Measurements from ENCODE around the gene BDH2. TPM values are rescaled to one million over a fixed set of nuclear protein-coding genes. Genes with fewer than 3 reads are reported as not detected.

Gene BDH2
- polyA plus RNA-seq, 1 donor, result 214 TPM

DNA sequence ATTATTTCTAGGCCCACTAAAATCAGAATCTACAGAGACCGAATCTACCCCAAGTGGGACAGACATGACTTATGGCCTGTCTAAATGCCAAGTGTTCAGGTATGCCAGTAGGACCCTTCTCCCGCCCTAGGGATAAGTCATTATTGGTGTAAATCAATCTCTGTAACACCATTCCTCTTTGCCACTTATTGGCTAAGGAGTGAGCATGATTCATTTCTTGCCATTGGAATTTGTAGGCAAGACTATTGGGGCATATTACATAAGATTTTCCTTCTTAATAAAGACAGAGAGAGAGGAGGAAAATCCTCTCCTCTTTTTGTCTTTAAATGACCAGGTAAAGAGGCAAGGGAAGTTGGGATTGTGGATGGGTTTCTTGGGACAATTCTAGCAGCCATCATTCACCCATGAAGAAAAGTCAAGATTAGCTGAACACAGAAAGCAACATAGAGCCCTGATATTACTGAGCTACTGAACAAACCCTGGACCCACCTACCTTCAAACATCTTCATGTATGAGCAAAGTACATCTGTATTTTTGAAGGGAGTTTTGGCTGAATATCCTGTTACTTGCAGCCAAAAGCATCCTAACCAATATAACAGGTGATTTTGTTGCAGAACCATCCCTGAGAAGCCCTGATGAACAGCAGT lies 25.7 kb downstream of the BDH2 start:
- Histone ChIP-seq H3K27ac (ENCODE audit: low read length) (no peak overlapping the region), H3K36me3 (ENCODE audit: control insufficient read depth, insufficient read depth, low read length) (no peaks in the 10 kb centered on the region), H3K4me1 (ENCODE audit: control insufficient read depth, insufficient read depth, low read length) (peaks cover 2% of the 10 kb centered on the region), H3K9me3 (ENCODE audit: control insufficient read depth, low read depth, low read length) (no peaks in the 10 kb centered on the region), H3K27me3 (ENCODE audit: control insufficient read depth, insufficient read depth, low read length) (no peaks in the 10 kb centered on the region), H3K4me3 (ENCODE audit: low read length) (no peak overlapping the region)
- DNase-seq, result no peak
- WGBS (ENCODE audit: insufficient coverage, low lambda C conversion rate), result 100% methylated on average over 1 of the region's 2 CpGs

DNA sequence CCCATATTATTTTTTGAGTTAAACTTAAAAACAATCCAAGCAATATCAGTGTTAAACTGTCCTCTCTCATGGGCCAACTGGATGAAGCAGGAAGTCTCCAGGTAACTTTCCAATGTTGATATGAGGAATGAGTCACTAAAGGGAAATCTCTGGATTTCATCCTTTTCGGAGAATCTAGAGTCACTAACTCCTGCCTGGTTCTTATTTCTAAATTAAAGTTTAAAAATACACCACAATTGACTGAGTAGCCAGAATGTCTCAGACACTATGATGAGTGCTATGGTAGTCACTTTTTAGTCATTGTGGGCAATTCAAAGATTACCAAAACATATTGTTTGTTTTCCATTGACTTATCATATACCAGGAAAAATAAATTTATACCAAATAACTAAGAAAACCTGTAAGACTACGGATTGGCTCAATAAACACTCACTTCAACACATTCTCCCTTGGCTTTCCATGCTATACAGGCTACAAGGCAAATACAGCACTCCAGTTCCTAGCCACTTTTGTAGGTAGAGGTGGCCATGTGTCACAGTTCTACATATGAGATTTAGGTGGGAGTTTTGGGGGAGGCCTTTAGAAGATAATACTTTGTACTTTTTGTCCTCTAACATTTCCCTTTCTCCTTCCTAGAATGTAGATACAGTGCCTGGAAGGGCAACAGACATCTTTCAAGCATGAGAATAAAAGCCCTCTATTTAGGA lies 31.6 kb downstream of the BDH2 start:
- H3K9me3 ChIP-seq (ENCODE audit: control insufficient read depth, low read depth, low read length), result no peaks in the 10 kb centered on the region
- no peaks in the 10 kb centered on the region for H3K27me3 ChIP-seq (ENCODE audit: control insufficient read depth, insufficient read depth, low read length)
- WGBS (ENCODE audit: insufficient coverage, low lambda C conversion rate), result no CpG with 5 or more reads among the region's 2 CpGs
- H3K4me1 ChIP-seq (ENCODE audit: control insufficient read depth, insufficient read depth, low read length), result no peaks in the 10 kb centered on the region
- H3K36me3 ChIP-seq (ENCODE audit: control insufficient read depth, insufficient read depth, low read length), result no peaks in the 10 kb centered on the region
- no peak overlapping the region for H3K4me3 ChIP-seq (ENCODE audit: low read length)
- H3K27ac ChIP-seq (ENCODE audit: low read length), result no peak overlapping the region
- DNase-seq, result no peak

DNA sequence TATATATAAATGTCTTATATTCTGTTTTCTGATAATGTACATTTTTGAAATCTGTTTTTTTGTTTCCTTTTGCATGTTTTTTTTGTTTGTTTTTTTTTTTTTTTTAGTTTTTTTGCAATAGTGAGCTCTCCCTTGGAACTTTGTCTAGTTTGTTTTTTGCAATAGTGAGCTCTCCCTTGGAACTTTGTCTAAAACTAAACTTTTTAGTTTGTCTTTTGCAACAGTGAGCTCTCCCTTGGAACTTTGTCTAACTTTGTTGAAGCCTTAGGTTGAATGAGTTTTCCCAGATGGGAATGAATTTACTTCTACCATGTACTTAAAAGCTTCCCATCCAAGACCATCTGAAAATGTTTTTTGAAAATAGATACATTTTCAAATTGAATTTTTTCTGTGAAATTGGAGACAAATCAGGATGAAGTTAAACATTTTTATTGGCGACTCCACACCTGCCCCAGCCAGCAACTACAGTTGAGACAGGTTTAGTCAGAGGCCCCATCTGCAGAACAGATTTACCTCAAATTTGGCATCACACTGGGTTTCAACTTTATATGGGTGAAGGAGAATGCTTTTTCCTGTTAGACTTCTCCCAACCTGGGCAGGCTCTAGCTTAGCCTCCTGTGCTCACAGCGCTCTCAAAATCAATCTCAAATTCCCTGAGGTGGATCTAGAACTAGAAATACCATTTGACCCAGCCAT lies 39.0 kb downstream of the BDH2 start:
- H3K27me3 ChIP-seq (ENCODE audit: control insufficient read depth, insufficient read depth, low read length), result no peaks in the 10 kb centered on the region
- no peak for DNase-seq
- no peaks in the 10 kb centered on the region for H3K4me1 ChIP-seq (ENCODE audit: control insufficient read depth, insufficient read depth, low read length)
- WGBS (ENCODE audit: insufficient coverage, low lambda C conversion rate), result 100% methylated on average over 1 of the region's 2 CpGs
- H3K27ac ChIP-seq (ENCODE audit: low read length), result no peak overlapping the region
- H3K4me3 ChIP-seq (ENCODE audit: low read length), result no peak overlapping the region
- H3K36me3 ChIP-seq (ENCODE audit: control insufficient read depth, insufficient read depth, low read length), result no peaks in the 10 kb centered on the region
- H3K9me3 ChIP-seq (ENCODE audit: control insufficient read depth, low read depth, low read length), result no peaks in the 10 kb centered on the region

DNA sequence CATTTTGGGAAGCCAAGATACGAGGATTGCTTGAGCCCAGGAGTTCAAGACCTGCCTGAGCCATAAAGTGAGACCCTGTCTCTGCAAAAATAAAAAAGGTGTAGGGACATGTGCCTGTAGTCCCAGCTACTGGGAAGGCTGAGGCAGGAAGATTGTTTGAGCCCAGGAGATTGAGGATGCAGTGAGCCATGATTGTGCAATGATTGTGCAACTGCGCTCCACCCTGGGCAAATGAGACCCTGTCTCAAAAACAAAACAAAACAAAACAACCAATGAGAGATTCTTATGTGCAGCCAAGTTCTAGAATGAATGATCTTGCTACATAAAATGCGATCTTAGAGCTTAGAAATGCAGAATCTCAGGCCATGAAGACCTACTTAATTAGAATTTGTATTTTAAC lies 45.6 kb downstream of the BDH2 start:
- Histone ChIP-seq H3K4me3 (ENCODE audit: low read length) (no peak overlapping the region), H3K27me3 (ENCODE audit: control insufficient read depth, insufficient read depth, low read length) (no peaks in the 10 kb centered on the region), H3K36me3 (ENCODE audit: control insufficient read depth, insufficient read depth, low read length) (no peaks in the 10 kb centered on the region), H3K4me1 (ENCODE audit: control insufficient read depth, insufficient read depth, low read length) (no peaks in the 10 kb centered on the region), H3K27ac (ENCODE audit: low read length) (no peak overlapping the region), H3K9me3 (ENCODE audit: control insufficient read depth, low read depth, low read length) (no peaks in the 10 kb centered on the region)
- WGBS (ENCODE audit: insufficient coverage, low lambda C conversion rate), result no CpG with 5 or more reads among the region's 3 CpGs
- DNase-seq, result no peak

DNA sequence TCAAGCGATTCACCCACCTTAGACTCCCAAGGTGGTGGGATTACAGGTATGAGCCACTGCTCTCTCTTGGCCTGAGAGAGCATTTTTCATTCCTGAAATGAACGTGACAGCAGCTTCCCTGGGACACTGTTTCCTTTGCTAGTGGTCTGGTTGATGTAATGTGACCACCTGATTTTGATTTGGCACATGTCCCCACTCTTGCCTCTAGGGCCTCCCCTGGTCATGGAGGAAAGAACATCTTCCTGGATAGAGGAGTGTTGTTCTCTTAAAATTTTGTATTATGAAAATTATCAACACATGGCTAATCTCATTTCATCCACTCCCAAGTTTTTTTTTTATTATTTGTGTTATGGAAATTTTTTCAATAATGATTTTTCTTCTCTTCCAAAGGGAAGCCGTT lies 46.9 kb downstream of the BDH2 start:
- Histone ChIP-seq H3K36me3 (ENCODE audit: control insufficient read depth, insufficient read depth, low read length) (no peaks in the 10 kb centered on the region), H3K4me1 (ENCODE audit: control insufficient read depth, insufficient read depth, low read length) (no peaks in the 10 kb centered on the region), H3K9me3 (ENCODE audit: control insufficient read depth, low read depth, low read length) (no peaks in the 10 kb centered on the region), H3K4me3 (ENCODE audit: low read length) (no peak overlapping the region), H3K27me3 (ENCODE audit: control insufficient read depth, insufficient read depth, low read length) (no peaks in the 10 kb centered on the region), H3K27ac (ENCODE audit: low read length) (no peak overlapping the region)
- no peak for DNase-seq
- WGBS (ENCODE audit: insufficient coverage, low lambda C conversion rate), result no CpG with 5 or more reads among the region's 3 CpGs

DNA sequence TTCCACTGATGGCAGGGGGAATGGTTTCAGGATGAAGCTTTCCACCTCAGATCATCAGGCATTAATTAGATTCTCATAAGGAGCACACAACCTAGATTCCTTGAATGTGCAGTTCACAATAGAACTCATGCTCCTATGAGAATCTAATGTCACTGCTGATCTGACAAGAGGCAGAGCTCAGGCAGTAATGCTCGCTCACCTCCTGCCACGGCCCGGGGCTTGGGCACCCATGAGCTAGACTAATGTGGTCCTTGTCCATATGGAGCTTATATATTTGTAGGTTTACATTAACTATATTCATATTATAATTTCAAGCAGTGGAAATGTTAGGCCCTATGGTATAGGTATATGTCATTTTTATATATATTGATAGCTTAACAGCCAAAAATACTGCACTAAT lies 47.5 kb downstream of the BDH2 start:
- no peak overlapping the region for H3K27ac ChIP-seq (ENCODE audit: low read length)
- H3K27me3 ChIP-seq (ENCODE audit: control insufficient read depth, insufficient read depth, low read length), result no peaks in the 10 kb centered on the region

DNA sequence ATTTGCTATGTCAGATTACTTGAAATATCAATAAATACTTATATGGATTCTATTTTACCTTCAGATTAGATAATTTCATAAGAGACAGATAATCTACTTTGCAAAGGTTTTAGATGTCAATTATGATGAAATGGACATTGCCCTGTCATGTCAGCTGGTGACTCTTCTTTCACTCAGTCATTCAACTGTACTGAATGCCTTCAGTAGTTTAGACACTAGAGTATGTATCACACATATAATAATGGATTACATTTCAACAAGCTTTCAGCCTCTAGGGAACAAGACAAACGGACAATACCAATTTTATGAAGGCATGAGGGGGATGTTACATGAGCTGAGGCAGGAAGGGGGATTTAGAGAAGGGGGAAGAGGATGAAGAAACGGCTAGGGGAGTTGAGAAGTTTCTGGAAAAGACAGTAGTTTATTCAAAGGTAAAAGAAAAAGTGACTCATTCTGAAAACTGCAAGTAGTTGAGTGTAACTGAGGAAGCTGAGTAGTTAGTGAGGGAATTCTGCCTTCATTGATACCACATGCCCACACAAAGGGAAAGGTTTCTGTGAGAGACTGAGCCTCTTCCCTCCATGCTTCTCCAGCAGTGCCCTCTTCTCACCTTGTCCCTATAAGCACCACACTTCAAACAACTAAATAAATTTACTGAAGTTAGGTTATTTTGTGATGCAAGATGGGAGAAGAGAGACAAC lies 48.7 kb downstream of the BDH2 start:
- 80% methylated on average over 1 of the region's 2 CpGs for WGBS (ENCODE audit: insufficient coverage, low lambda C conversion rate)
- Histone ChIP-seq H3K4me1 (ENCODE audit: control insufficient read depth, insufficient read depth, low read length) (no peaks in the 10 kb centered on the region), H3K36me3 (ENCODE audit: control insufficient read depth, insufficient read depth, low read length) (no peaks in the 10 kb centered on the region), H3K27ac (ENCODE audit: low read length) (no peak overlapping the region), H3K4me3 (ENCODE audit: low read length) (no peak overlapping the region), H3K9me3 (ENCODE audit: control insufficient read depth, low read depth, low read length) (no peaks in the 10 kb centered on the region), H3K27me3 (ENCODE audit: control insufficient read depth, insufficient read depth, low read length) (no peaks in the 10 kb centered on the region)
- DNase-seq, result no peak

More for the DNA sequence above, 47.5 kb downstream of the BDH2 start:
- Histone ChIP-seq H3K4me3 (ENCODE audit: low read length) (no peak overlapping the region), H3K9me3 (ENCODE audit: control insufficient read depth, low read depth, low read length) (no peaks in the 10 kb centered on the region), H3K4me1 (ENCODE audit: control insufficient read depth, insufficient read depth, low read length) (no peaks in the 10 kb centered on the region), H3K36me3 (ENCODE audit: control insufficient read depth, insufficient read depth, low read length) (no peaks in the 10 kb centered on the region)
- WGBS (ENCODE audit: insufficient coverage, low lambda C conversion rate), result no CpG with 5 or more reads among the region's 3 CpGs
- no peak for DNase-seq

DNA sequence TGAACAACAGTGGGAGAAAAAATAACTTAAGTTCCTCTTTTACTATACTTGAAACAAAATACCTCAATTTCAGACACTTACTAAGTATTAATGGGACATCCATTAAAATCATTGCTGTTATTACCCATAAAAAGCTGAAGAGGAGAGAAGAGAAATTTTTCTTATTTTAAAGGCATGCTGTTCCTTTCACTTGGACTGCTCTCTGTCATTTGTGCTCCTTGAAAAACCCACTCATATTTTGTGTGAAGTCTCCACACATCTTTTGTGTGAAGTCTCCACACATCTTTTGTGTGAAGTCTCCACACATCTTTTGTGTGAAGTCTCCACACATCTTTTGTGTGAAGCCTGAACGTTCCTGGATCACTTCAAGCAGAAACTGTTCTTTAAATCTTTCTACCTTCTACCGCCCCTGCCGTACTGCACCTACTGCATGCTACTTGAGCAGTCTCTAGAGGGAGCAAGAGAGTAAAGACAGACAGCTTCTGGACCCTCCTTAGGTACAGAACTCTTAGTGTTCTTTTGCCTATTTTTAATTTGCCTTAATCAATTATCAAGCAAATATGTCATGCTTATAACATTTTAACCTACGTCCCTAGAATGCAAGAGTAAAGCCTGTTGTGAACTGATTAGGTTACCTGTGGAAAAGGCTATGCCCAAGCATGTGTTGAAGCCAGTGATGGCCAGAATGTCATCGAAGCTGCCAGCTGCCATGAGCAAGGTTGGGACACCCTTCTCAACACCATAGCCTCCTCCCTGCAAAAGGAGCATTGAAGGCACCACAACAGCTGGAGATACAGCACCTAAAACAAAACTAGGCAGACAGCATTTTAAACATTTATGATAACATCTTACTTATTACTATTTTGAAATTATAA lies 53.0 kb downstream of the BDH2 start:
- Histone ChIP-seq H3K27ac (ENCODE audit: low read length) (no peak overlapping the region), H3K9me3 (ENCODE audit: control insufficient read depth, low read depth, low read length) (no peaks in the 10 kb centered on the region), H3K4me1 (ENCODE audit: control insufficient read depth, insufficient read depth, low read length) (no peaks in the 10 kb centered on the region), H3K36me3 (ENCODE audit: control insufficient read depth, insufficient read depth, low read length) (no peaks in the 10 kb centered on the region), H3K4me3 (ENCODE audit: low read length) (no peak overlapping the region), H3K27me3 (ENCODE audit: control insufficient read depth, insufficient read depth, low read length) (no peaks in the 10 kb centered on the region)
- DNase-seq, result peak; percentile 19 to 37
- 41% methylated on average over 3 of the region's 5 CpGs for WGBS (ENCODE audit: insufficient coverage, low lambda C conversion rate)

DNA sequence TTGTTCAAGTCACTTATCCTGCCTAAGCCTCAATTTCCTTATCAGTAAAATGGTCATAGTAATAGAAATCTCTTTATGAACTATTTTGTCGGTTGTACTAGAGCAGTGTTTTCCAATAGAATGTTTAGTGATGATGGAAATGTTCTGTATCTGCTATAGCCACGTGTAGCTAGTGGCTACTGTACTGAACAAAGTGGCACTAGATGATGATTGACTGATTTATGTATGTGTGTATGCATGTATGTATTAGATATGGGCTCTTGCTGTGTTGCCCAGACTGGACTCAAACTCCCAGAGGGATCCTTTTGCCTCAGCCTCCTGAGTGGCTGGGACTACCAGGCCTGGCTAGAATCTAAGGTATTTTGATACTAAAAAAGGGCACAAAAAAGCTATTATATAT lies 55.5 kb downstream of the BDH2 start:
- H3K27me3 ChIP-seq (ENCODE audit: control insufficient read depth, insufficient read depth, low read length), result no peaks in the 10 kb centered on the region
- H3K36me3 ChIP-seq (ENCODE audit: control insufficient read depth, insufficient read depth, low read length), result no peaks in the 10 kb centered on the region
- no peak overlapping the region for H3K27ac ChIP-seq (ENCODE audit: low read length)
- H3K4me3 ChIP-seq (ENCODE audit: low read length), result no peak overlapping the region
- WGBS (ENCODE audit: insufficient coverage, low lambda C conversion rate), result no CpG with 5 or more reads among the region's 2 CpGs
- H3K9me3 ChIP-seq (ENCODE audit: control insufficient read depth, low read depth, low read length), result no peaks in the 10 kb centered on the region
- no peaks in the 10 kb centered on the region for H3K4me1 ChIP-seq (ENCODE audit: control insufficient read depth, insufficient read depth, low read length)
- no peak for DNase-seq

DNA sequence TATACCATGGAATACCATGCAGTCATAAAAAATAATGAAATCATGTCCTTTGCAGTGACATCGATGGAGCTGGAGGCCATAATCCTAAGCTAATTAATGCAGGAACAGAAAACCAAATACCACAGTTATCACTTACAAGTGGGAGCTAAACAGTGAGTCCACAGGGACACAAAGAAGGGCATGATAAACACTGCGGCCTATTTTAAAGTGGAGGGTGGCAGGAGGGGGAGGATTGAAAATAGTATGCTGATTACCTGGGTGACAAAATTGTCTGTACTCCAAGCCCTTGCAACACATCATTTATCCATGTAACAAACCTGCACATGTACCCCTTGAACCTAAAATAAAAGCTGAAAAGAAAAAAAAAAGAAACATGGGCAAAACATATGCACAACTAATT lies 63.5 kb downstream of the BDH2 start:
- Histone ChIP-seq H3K4me3 (ENCODE audit: low read length) (no peak overlapping the region), H3K4me1 (ENCODE audit: control insufficient read depth, insufficient read depth, low read length) (no peaks in the 10 kb centered on the region), H3K9me3 (ENCODE audit: control insufficient read depth, low read depth, low read length) (no peaks in the 10 kb centered on the region), H3K36me3 (ENCODE audit: control insufficient read depth, insufficient read depth, low read length) (no peaks in the 10 kb centered on the region), H3K27me3 (ENCODE audit: control insufficient read depth, insufficient read depth, low read length) (no peaks in the 10 kb centered on the region), H3K27ac (ENCODE audit: low read length) (no peak overlapping the region)
- no peak for DNase-seq
- WGBS (ENCODE audit: insufficient coverage, low lambda C conversion rate), result no CpG with 5 or more reads among the region's 2 CpGs
